Measurements from ENCODE around the gene SPTBN4.
A peak's percentile ranks its signal among the peaks of the same experiment; 100 is the strongest.
"Not testable (repeated sequence)": the region's sequence is repeated elsewhere in the genome, so short reads cannot be mapped to it uniquely, and the experiment has no call there.

Gene SPTBN4

GRCh38 chr19:40623403-40624251 lies 156.8 kb downstream of the SPTBN4 start:
- DNase-seq = peak in 1 of 2 experiments; percentile 20

GRCh38 chr19:40624369-40625153 lies 157.8 kb downstream of the SPTBN4 start:
- DNase-seq = not testable (repeated sequence)

DNA sequence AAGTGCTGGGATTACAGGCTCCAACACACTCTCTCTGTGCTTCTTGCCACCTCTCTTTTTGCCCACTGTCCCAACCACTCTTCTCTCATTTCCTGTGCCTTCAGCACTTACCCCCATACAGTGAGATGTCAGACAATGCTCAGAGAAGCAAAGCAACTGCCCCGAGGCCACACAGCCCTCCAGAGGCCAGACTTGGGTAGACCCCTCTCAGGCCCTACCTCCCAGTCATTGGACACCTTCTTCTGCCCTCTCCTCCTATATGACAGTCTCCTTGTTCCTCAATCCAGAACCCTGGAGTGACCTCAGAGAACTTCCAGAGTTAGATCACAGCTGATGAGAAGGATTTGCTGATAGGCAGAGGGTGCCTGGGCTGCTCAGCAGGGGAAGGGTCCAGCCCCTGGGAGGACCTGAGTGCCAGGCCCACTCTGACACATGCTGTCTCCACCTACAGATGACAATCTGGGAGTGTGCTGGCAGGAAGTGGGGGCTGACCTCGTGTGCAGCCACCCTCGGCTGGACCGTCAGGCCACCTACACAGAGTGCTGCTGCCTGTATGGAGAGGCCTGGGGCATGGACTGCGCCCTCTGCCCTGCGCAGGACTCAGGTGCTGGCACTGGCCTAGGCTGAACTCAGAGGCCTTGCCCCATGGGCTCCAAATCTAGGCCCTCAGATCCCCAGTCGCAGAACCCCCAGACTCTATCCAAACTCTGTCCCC lies 158.8 kb downstream of the SPTBN4 start:
- no peak for DNase-seq
